SK-N-MC (cell line): ENCODE data around the gene YLPM1.

Experiments
- DNase-seq: peaks from one replicate; pipeline ENCODE4 v3.0.0-alpha.2; 2011; ENCODE audit warnings: low read depth, low spot score
- H3K27ac ChIP-seq: fragments of 200-600 bp; sonication (generic); 2 replicates; pipeline ENCODE4 v1.5.1; 2016; ENCODE audit warnings: mixed run types
- H3K36me3 ChIP-seq: fragments of 200-600 bp; sonication (generic); 2 replicates; pipeline ENCODE4 v1.6.1; 2017; ENCODE audit warnings: antibody characterized with exemption, low read length, mixed read lengths; ENCODE audit not compliant: insufficient read depth
- H3K4me3 ChIP-seq: fragments of 200-600 bp; sonication (generic); 2 replicates; pipeline ENCODE4 v1.5.1; 2016
- H3K9ac ChIP-seq: fragments of 200-600 bp; sonication (generic); 2 replicates; pipeline ENCODE4 v1.8.0; 2017; ENCODE audit warnings: mixed run types, mixed read lengths; ENCODE audit not compliant: insufficient read length
- H3K9me3 ChIP-seq: fragments of 200-600 bp; sonication (generic); 2 replicates; pipeline ENCODE4 v1.6.1; 2017; ENCODE audit warnings: low read depth, mild to moderate bottlenecking, antibody characterized with exemption, low read length, moderate library complexity, mixed read lengths
- EZH2 ChIP-seq: fragments of 200-600 bp; sonication (generic); IDR thresholded peaks from one replicate; pipeline ENCODE4 v1.6.1; 2017; ENCODE audit warnings: antibody characterized with exemption
- FOXP2 ChIP-seq: optimal IDR thresholded peaks from 2 replicates; pipeline ENCODE3; 2011; ENCODE audit warnings: mild to moderate bottlenecking, moderate library complexity; ENCODE audit not compliant: insufficient read depth; ENCODE audit errors: extremely low read length, control extremely low read depth
- POLR2AphosphoS5 ChIP-seq: IDR thresholded peaks from 2 replicates; pipeline ENCODE4 v1.6.1; 2012; ENCODE audit warnings: mild to moderate bottlenecking, low read depth, low read length, borderline replicate concordance

The YLPM1 gene

DNA sequence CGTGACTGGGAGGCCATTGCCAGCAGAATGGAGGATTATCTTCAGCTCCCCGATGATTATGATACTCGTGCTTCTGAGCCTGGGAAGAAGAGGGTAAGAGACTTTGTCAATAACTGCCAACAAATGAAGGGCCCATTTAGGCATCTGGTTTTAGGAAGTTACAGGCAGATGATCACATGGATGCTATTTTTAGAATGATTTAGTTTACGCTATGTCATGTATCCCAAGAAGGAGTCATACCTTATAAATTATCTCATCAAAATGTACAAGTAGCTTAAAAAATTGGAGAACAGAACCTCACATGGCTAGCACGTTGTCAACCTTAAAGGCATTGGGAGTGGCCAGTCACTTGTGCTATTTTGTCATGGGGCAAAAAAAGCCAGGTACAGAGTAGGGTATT lies 66.1 kb downstream of the YLPM1 start:
- no peak for TF ChIP-seq POLR2AphosphoS5
- TF ChIP-seq EZH2: no peak
- TF ChIP-seq FOXP2: no peak
- Histone ChIP-seq H3K4me3 (no peak overlapping the region), H3K27ac (no peak overlapping the region), H3K36me3 (peaks cover 43% of the 10 kb centered on the region), H3K9me3 (no peaks in the 10 kb centered on the region), H3K9ac (no peak overlapping the region)
- DNase-seq: no peak

- no peak for DNase-seq
- no peaks in the 10 kb centered on the region for H3K9me3 ChIP-seq
- no peak overlapping the region for H3K27ac ChIP-seq
- H3K4me3 ChIP-seq: no peak overlapping the region
- H3K9ac ChIP-seq: no peak overlapping the region
- peaks cover 48% of the 10 kb centered on the region for H3K36me3 ChIP-seq
- TF ChIP-seq EZH2 (no peak), POLR2AphosphoS5 (no peak), FOXP2 (no peak)
Observed at GRCh38 chr14:74832849-74833248, 69.7 kb downstream of the YLPM1 start.

DNA sequence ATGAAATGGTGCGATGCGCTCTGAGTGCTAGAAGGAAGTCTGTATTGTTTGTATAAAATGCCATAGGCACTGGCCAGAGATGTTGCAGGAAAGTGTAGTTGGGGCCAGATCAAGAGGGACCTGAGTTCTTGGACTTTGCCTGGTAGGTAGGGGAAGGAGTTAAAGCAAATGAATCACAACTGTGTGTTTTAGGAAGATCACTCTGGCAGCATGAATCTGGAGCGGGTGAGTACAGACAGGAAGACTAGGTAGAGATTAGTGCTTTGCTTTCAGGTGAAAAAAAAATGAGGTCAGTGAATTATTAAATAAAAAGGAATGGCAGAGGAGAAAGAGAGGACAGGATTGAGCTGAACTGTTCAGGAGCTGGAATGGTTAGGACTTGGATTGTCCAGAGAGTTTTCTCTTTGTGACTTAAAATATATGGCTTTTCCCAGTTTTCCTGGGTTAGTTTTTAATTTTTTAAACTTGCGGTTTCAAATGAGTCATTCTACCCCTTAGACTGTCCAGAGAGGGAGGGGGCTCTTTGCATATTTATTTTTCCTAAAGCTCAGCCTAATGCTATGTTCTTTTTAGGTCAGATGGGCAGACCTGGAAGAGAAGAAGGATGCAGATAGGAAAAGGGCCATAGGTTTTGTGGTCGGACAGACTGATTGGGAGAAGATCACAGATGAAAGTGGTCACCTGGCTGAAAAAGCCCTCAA lies 71.7 kb downstream of the YLPM1 start:
- no peak for DNase-seq
- Histone ChIP-seq H3K9me3 (no peaks in the 10 kb centered on the region), H3K4me3 (no peak overlapping the region), H3K9ac (no peak overlapping the region), H3K27ac (0 out of 2 replicates have a peak overlapping the region, but pooled peaks have one; percentile 9), H3K36me3 (peaks cover 28% of the 10 kb centered on the region)
- TF ChIP-seq EZH2: no peak
- TF ChIP-seq POLR2AphosphoS5: no peak
- no peak for TF ChIP-seq FOXP2

DNA sequence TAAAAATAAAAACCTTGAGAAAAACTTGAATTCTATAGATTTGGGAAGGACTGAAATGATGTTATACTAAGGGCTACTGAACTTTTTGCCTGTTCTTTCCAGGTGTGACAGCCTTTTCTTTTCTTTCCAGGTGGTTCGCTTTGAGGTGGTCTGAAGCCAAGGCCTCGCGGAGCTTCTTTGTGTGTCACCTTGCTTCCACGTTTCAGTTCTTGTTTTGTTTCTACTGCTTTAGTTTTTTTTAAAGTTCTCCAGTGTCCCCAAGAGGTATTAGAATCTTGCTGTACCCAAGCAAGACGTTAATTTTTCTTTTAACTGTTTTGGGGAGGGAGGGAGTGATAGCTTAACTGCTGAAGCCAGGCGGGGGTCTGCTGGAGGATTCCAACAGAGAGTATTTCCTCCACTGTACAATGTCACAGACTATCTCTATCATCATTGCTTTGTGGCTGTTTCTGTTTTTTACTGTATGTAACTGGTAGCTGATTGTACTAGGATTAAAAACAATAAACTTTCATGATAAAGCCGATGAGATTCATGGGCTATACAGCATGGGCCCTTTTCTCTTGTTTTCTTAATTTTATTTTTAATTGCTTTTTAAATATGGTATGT lies 72.6 kb downstream of the YLPM1 start:
- DNase-seq: no peak
- no peak overlapping the region for H3K4me3 ChIP-seq
- H3K27ac ChIP-seq: peak overlapping the region; percentile 16; the same call in 1 of the 2 replicates
- TF ChIP-seq EZH2 (no peak), FOXP2 (no peak), POLR2AphosphoS5 (no peak)
- peaks cover 28% of the 10 kb centered on the region for H3K36me3 ChIP-seq
- no peaks in the 10 kb centered on the region for H3K9me3 ChIP-seq
- H3K9ac ChIP-seq: no peak overlapping the region

GRCh38 chr14:74836251-74836960 lies 73.3 kb downstream of the YLPM1 start:
- DNase-seq: no peak
- no peak overlapping the region for H3K4me3 ChIP-seq
- H3K9ac ChIP-seq: no peak overlapping the region
- peaks cover 22% of the 10 kb centered on the region for H3K36me3 ChIP-seq
- peak overlapping the region; percentile 35; the same call in 1 of the 2 replicates for H3K27ac ChIP-seq
- H3K9me3 ChIP-seq: no peaks in the 10 kb centered on the region
- TF ChIP-seq POLR2AphosphoS5 (no peak), EZH2 (no peak), FOXP2 (no peak)

GRCh38 chr14:74838166-74838565 lies 75.0 kb downstream of the YLPM1 start:
- TF ChIP-seq POLR2AphosphoS5 (no peak), EZH2 (no peak), FOXP2 (no peak)
- no peak for DNase-seq
- H3K9me3 ChIP-seq: no peaks in the 10 kb centered on the region
- H3K9ac ChIP-seq: no peak overlapping the region
- H3K36me3 ChIP-seq: peaks cover 18% of the 10 kb centered on the region
- peak overlapping the region; percentile 33 for H3K27ac ChIP-seq
- H3K4me3 ChIP-seq: no peak overlapping the region

GRCh38 chr14:74840603-74841030 lies 77.5 kb downstream of the YLPM1 start:
- no peak overlapping the region for H3K9ac ChIP-seq
- no peak overlapping the region for H3K27ac ChIP-seq
- no peak for DNase-seq
- H3K4me3 ChIP-seq: no peak overlapping the region
- no peaks in the 10 kb centered on the region for H3K9me3 ChIP-seq
- TF ChIP-seq FOXP2: no peak
- no peak for TF ChIP-seq EZH2
- TF ChIP-seq POLR2AphosphoS5: no peak
- peaks cover 16% of the 10 kb centered on the region for H3K36me3 ChIP-seq
